Renal cortex interstitium (tissue), 11 donors: ENCODE data around the gene OXSR1. TPM values are rescaled to one million over a fixed set of nuclear protein-coding genes. Genes with fewer than 3 reads are reported as not detected.

ENCODE experiments used
- DNase-seq, 11 donors: peaks; one replicate each; pipeline ENCODE4 v3.0.0-alpha.2; 2013; ENCODE audit warnings: low read depth in 9 of 11, low spot score in 4 of 11; ENCODE audit errors: extremely low read depth in 1 of 11
- polyA plus RNA-seq, 3 donors: library from polyadenylated mRNA; unstranded; fragments of 120-200 nt; gene quantifications; one replicate each; pipeline ENCODE4 v1.2.1, GENCODE V29; 2013; ENCODE audit not compliant: insufficient read length in 3 of 3

The OXSR1 gene
- polyA plus RNA-seq, 3 donors, result 46.8 to 55.6 (median 50.2) TPM

DNA sequence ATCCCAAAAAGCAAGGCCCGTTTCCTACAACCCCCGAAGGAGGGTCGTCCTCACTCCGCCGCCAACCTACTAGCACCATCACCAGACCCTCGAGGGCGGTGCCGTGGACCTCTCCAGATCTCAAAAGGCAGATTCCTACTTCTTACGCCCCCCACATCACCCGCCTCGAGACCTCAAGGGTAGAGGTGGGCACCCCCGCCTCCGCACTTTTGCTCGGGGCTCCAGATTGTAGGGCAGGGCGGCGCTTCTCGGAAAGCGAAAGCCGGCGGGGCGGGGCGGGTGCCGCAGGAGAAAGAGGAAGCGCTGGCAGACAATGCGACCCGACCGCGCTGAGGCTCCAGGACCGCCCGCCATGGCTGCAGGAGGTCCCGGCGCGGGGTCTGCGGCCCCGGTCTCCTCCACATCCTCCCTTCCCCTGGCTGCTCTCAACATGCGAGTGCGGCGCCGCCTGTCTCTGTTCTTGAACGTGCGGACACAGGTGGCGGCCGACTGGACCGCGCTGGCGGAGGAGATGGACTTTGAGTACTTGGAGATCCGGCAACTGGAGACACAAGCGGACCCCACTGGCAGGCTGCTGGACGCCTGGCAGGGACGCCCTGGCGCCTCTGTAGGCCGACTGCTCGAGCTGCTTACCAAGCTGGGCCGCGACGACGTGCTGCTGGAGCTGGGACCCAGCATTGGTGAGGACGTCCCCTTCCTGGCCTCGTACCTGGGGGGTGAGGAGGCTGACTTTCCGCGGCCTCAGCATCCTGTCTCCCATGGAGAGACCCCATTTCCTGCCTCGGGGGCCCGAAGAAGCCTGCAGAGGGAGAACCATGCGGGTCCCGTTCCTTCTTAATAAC is 26.8 kb upstream of the OXSR1 start, which contains the start of gene MYD88:
MYD88 (plus strand) TSS at position 313 of the 842 bp plus-strand sequence; CDS start at position 353, 40 bp downstream.
- DNase-seq, result peak in 3 of 11 donors; percentile 44 to 46 (median 45)

GRCh38 chr3:38139191-38139590 is 26.1 kb upstream of the OXSR1 start:
- no peak for DNase-seq

DNA sequence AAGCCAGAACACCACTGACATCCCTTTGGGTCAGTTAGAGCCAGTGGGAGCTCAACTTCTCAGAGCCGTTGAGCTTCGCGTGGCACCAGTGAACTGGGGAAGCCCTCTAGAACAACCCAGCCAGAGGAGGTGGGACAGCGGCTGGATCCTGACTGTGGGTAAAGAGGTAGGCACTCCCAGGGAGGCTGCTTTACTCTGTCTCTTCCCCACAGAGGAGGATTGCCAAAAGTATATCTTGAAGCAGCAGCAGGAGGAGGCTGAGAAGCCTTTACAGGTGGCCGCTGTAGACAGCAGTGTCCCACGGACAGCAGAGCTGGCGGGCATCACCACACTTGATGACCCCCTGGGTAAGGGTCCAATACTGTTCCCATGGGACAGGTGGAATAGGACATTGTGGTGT is 25.7 kb upstream of the OXSR1 start:
- DNase-seq, result no peak

DNA sequence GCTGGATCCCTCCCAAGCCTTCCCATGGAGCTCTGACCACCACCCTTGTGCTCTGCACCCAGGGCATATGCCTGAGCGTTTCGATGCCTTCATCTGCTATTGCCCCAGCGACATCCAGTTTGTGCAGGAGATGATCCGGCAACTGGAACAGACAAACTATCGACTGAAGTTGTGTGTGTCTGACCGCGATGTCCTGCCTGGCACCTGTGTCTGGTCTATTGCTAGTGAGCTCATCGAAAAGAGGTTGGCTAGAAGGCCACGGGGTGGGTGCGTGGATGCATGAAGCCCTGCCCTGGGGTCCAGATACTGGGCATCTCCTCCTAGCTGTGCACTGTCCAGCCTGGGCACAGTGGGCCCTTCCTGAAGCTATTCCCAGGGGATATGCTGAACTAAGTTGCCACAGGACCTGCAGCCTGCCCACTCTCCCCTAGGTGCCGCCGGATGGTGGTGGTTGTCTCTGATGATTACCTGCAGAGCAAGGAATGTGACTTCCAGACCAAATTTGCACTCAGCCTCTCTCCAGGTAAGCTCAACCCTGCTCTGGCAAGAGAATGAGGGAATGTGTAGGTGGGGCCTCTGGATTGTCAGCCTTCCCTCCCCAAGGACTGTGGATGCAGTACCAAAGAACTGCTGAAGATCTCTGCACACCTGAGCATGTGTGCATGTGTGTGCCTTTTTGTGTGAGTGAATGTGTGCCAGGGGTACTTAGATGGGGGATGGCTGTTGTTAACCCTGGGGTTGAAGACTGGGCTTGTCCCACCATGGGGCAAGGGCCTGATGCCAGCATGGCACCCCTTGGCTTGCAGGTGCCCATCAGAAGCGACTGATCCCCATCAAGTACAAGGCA is 24.8 kb upstream of the OXSR1 start:
- DNase-seq, result no peak

DNA sequence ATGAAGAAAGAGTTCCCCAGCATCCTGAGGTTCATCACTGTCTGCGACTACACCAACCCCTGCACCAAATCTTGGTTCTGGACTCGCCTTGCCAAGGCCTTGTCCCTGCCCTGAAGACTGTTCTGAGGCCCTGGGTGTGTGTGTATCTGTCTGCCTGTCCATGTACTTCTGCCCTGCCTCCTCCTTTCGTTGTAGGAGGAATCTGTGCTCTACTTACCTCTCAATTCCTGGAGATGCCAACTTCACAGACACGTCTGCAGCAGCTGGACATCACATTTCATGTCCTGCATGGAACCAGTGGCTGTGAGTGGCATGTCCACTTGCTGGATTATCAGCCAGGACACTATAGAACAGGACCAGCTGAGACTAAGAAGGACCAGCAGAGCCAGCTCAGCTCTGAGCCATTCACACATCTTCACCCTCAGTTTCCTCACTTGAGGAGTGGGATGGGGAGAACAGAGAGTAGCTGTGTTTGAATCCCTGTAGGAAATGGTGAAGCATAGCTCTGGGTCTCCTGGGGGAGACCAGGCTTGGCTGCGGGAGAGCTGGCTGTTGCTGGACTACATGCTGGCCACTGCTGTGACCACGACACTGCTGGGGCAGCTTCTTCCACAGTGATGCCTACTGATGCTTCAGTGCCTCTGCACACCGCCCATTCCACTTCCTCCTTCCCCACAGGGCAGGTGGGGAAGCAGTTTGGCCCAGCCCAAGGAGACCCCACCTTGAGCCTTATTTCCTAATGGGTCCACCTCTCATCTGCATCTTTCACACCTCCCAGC is 24.0 kb upstream of the OXSR1 start:
- no peak for DNase-seq

GRCh38 chr3:38141952-38142273 is 23.4 kb upstream of the OXSR1 start:
- no peak for DNase-seq

DNA sequence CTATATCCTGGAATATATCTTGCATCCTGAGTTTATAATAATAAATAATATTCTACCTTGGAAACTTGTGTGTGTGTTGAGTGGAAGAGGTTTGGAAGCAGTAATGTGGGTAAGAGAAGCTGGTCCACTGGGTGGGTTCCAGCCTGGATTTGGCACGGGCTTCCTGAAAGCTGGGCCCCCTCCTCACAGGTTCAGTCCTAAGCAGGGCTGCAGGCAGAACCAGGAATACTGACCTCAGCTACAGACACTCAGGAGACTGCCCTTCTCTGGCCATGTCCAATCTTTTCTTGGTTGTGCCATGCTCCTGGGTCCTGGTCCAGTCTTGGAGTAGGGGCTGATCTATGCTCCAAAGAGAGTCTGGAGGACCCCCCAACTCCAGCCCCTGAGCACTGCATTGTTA is 22.4 kb upstream of the OXSR1 start:
- no peak for DNase-seq

DNA sequence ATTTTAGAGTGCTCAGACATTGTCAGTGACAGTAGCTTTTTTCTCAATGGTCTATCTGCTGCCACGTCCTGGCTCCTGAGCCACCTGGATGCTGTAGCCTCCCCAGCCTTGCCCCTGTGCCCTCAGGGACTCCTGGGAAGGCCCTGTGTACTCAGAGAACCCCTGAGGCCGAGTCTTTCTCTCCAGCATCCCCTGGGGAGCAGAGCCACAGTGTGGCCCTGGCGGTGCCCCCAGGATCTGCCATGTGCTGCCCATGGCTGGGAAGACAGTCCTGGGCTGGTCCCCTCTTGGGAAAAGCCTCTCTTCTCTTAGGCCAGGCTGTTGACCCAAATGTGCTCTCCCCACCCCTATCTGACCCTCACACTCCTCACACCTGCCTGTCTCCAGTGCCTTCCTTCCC is 21.8 kb upstream of the OXSR1 start:
- no peak for DNase-seq

GRCh38 chr3:38146504-38146903 is 18.8 kb upstream of the OXSR1 start:
- no peak for DNase-seq

DNA sequence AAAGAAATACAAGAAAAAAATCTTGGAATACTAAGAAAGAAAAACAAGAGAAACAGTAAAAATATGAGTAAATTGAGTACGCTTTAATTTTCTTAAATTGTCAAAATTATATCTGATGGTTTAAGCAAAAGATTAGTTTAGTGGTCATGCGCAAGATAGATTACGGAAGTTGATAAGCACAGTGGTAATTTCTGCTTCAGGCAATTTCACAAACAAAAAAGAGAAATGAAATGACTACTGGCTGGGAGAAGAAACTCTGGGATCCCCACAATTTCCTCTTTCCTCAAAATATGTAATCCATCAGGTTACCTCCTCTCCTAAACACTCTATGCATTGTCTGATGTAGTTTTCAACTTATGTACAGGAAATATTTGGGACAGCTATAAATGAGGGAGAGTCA is 17.9 kb upstream of the OXSR1 start:
- DNase-seq, result no peak

- no peak for DNase-seq
Measured at GRCh38 chr3:38148311-38148882, 16.9 kb upstream of the OXSR1 start.

DNA sequence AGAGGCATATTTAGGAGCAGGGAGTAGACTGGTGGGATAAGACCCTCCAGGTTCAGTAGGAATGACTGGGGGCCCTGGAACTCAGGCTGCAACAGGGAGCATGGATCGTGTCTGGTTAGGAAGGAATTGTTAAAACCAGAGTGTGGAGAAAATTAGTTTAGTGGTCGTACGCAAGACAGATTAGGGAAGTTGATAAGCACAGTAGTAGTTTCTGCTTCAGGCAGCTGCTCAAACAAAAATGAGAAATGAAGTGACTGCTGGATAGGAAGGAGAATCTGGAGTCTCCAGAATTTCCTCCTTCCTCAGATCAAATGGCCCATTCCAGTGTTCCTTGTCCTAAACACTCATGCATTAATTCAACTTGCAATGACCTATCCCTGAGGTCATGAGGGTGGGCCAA is 15.6 kb upstream of the OXSR1 start:
- DNase-seq, result no peak

- no peak for DNase-seq
Measured at GRCh38 chr3:38150780-38151528, 14.4 kb upstream of the OXSR1 start.

DNA sequence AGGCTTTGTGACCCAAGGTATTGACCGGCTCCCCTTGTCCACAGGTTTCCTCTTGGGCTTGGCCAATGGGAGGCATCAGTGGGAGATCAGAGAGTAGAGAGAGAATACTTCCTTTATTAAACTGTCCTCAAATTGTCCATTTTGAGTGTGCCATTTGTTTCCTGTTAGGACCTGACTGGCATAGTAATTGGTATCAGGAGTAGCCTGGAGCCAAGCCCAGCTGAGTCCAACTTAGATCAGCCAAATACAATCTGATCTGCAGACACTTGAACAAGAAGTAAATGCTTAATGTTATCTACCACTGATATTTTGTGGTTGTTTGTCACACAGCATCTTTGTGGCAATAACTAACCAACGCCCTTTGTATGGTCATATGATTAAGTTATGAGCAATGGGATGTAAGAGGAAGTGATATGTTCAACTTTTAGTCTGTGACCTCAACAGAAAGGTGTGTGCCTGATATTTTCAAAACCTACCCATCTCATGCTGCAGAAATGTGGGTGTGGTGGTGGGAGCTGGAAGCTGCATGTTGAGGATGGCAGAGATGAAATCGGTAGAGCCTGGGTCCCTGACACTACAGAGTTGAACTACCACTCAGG is 13.6 kb upstream of the OXSR1 start:
- DNase-seq, result no peak

DNA sequence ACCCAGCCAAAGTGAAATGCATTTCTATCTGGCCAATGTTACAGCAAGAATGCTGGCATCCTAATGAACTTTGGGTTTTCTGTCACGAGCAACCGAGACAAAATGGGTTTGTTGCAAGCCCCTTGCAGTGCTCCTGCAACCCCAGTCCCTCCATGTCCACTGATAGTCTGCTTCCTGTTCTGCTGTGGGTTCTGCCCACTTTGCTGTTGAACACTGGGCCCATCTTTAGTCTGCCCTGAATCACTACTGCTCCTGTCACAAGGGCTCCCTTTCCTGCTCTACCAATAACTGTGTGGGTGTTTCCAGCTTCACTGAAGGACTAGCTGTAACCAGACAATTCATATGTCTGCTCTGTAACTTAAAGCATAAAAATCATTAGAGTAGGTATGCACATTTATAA is 12.7 kb upstream of the OXSR1 start:
- DNase-seq, result no peak

DNA sequence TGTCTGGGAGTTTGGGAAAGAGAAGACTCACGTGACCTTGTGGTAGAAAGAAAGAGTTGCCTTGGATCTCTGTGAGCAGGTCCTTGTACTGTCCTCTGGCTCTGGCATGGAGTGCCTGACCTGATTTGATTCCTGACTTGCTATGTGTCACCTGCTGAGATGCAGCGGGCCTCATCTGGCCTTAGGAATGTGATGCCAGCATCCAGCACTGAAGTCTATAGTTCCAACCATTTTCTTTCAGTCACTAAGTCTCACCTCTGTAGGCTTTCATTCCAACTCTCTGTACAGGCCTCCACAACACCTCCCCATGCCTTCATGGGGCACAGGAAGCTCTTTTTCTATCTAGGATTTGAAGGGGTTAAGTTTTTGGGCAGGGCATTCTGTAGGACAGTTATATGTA is 12.1 kb upstream of the OXSR1 start:
- no peak for DNase-seq

- DNase-seq, result no peak
Measured at GRCh38 chr3:38154033-38154494, 11.3 kb upstream of the OXSR1 start.

- DNase-seq, result no peak
Measured at GRCh38 chr3:38154625-38155255, 10.6 kb upstream of the OXSR1 start.
